HFFc6 (cell line): Measurements from ENCODE around the gene HOXA3. TPM values are rescaled to one million over a fixed set of nuclear protein-coding genes. Genes with fewer than 3 reads are reported as not detected.

Experiments used
- DNase-seq: peaks from one replicate; pipeline ENCODE4 v3.0.0-alpha.2; 2018
- H3K27ac Mint-ChIP-seq: 2 replicates; pipeline ENCODE4 v1.8.0; 2020; ENCODE audit warnings: mild to moderate bottlenecking, mixed read lengths
- H3K27me3 Mint-ChIP-seq: 2 replicates; pipeline ENCODE4 v1.8.0; 2021; ENCODE audit warnings: mild to moderate bottlenecking, moderate library complexity, mixed read lengths; ENCODE audit not compliant: insufficient read depth
- H3K36me3 Mint-ChIP-seq: 2 replicates; pipeline ENCODE4 v1.8.0; 2021; ENCODE audit warnings: low read depth, mixed read lengths
- H3K4me1 Mint-ChIP-seq: 2 replicates; pipeline ENCODE4 v1.8.0; 2020; ENCODE audit warnings: low read depth, mixed read lengths
- H3K4me3 Mint-ChIP-seq: 2 replicates; pipeline ENCODE4 v1.8.0; 2020; ENCODE audit warnings: mild to moderate bottlenecking, moderate library complexity, mixed read lengths
- H3K9me3 Mint-ChIP-seq: 2 replicates; pipeline ENCODE4 v1.8.0; 2020; ENCODE audit warnings: mild to moderate bottlenecking, mixed read lengths
- total RNA-seq, 6 experiments: library from RNA; stranded (reverse); fragmentation: NEBNext Ultra II Directional; extraction: Animal tissue kit (Norgen Biotek cat#: 25700); gene quantifications; 2 replicates in 1 of 6; 3 replicates in 5 of 6; pipeline ENCODE4 v1.2.3, GENCODE V29; 2021
- TF ChIP-seq, protein P1 (sequence below): fragments of 200-600 bp; sonication (generic); IDR thresholded peaks from 2 replicates; pipeline ENCODE4 v1.5.0; 2021; ENCODE audit warnings: antibody characterized with exemption, mild to moderate bottlenecking

HOXA3 gene
- total RNA-seq, 6 experiments from 2014 or later: 0.33 to 1.9 (median 1.1) TPM

DNA sequence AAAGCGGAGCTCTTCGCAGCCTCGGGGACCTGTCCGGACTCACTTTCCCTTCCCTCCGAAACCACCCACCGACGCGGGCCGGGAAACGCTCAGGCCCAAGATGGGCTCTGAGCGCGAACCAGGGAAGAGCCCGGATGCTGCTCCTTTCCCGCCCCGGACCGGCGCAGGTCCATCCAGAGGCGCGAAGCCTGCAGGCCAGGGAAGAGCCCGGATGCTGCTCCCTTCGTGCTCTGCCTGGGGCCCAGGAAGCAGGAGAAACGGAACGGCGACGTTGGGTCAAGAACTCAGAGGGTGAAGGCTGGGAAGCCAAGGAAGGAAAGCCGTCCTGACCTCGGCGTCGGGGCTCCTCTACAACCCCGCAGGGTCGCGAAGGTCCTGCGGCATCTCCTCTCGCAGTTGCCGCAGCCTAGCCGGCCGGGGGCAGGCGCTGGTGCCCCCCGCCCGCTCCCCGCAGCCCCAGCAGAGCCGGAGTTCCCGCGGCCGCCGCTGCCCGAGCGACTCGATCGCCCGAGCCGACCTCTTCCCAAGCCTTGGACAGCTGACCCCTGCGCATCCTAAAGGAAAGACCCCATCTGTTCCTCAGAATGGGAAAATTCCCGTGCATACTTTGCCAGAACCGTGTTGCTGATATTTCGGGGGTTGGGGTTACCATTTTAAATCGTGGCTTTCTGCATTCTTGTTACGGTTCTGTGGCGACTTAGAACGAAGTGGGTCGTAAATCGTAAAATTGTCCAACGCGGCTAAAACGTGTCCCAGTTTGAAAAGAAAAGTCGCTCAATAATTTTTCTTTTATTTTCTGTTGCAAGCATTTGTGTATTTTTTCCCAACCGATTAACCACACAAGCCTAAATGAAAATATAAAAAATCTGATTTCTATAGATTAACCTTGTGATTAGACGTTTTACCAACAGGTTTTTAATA, 64.1 kb downstream of the HOXA3 start:
- Mint-ChIP-seq H3K4me1 (no peaks in the 10 kb centered on the region), H3K4me3 (no peak overlapping the region), H3K27ac (no peak overlapping the region), H3K27me3 (peaks cover 26% of the 10 kb centered on the region), H3K9me3 (no peaks in the 10 kb centered on the region), H3K36me3 (no peaks in the 10 kb centered on the region)
- no peak for DNase-seq
- TF ChIP-seq, protein P1, sequence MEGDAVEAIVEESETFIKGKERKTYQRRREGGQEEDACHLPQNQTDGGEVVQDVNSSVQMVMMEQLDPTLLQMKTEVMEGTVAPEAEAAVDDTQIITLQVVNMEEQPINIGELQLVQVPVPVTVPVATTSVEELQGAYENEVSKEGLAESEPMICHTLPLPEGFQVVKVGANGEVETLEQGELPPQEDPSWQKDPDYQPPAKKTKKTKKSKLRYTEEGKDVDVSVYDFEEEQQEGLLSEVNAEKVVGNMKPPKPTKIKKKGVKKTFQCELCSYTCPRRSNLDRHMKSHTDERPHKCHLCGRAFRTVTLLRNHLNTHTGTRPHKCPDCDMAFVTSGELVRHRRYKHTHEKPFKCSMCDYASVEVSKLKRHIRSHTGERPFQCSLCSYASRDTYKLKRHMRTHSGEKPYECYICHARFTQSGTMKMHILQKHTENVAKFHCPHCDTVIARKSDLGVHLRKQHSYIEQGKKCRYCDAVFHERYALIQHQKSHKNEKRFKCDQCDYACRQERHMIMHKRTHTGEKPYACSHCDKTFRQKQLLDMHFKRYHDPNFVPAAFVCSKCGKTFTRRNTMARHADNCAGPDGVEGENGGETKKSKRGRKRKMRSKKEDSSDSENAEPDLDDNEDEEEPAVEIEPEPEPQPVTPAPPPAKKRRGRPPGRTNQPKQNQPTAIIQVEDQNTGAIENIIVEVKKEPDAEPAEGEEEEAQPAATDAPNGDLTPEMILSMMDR: no peak

DNA sequence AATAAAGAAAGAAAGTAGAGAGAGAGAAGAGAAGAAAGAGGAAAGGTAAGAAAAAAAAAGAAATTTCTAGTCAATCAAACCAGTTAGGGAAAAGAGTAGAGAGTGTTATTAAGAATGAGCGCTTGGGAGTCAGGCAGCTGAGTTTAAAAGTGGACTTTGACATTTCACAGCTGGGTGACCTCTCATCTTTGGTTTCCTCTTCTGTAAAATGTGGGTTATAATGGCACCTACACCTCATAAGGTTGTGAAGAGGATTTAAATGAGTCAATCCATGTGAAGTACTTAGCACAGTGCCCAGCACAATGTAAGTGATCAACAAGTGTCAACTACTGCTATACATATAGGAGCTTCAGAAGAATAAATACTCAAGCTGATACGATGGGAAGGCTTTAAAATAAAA, 68.7 kb downstream of the HOXA3 start:
- Mint-ChIP-seq H3K36me3 (no peaks in the 10 kb centered on the region), H3K27ac (no peak overlapping the region), H3K9me3 (no peaks in the 10 kb centered on the region), H3K27me3 (peaks cover 11% of the 10 kb centered on the region), H3K4me3 (no peak overlapping the region), H3K4me1 (peaks cover 24% of the 10 kb centered on the region)
- TF ChIP-seq, protein P1: no peak
- no peak for DNase-seq

DNA sequence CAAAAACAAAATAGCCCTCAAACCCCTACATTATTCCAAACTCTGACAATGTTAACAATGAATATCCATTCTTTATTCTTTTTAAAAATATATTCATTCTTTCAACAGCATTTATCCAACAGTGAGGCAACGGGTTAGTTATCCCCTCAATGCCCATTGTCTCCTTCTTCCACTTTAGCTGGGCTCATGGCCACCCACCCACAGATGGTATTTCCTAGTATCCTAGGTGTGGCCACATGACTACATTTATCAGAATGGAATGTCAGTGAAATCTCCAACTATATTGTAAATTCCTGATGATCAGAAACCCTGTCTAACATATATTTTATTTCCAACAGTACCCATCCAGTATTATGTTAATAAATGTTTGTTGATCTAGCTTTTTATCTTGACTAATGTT, 70.2 kb downstream of the HOXA3 start:
- TF ChIP-seq, protein P1: no peak

GRCh38 chr7:27080844-27081436, 71.4 kb downstream of the HOXA3 start:
- TF ChIP-seq, protein P1: no peak
- Mint-ChIP-seq H3K4me1 (peaks cover 24% of the 10 kb centered on the region), H3K27ac (no peak overlapping the region), H3K9me3 (no peaks in the 10 kb centered on the region), H3K36me3 (no peaks in the 10 kb centered on the region), H3K4me3 (no peak overlapping the region), H3K27me3 (peaks cover 6% of the 10 kb centered on the region)
- DNase-seq: no peak

More for the DNA sequence above, 70.2 kb downstream of the HOXA3 start:
- no peaks in the 10 kb centered on the region for H3K36me3 Mint-ChIP-seq
- peaks cover 6% of the 10 kb centered on the region for H3K27me3 Mint-ChIP-seq
- no peaks in the 10 kb centered on the region for H3K9me3 Mint-ChIP-seq
- H3K4me1 Mint-ChIP-seq: peaks cover 24% of the 10 kb centered on the region
- H3K27ac Mint-ChIP-seq: no peak overlapping the region
- DNase-seq: no peak
- H3K4me3 Mint-ChIP-seq: no peak overlapping the region

DNA sequence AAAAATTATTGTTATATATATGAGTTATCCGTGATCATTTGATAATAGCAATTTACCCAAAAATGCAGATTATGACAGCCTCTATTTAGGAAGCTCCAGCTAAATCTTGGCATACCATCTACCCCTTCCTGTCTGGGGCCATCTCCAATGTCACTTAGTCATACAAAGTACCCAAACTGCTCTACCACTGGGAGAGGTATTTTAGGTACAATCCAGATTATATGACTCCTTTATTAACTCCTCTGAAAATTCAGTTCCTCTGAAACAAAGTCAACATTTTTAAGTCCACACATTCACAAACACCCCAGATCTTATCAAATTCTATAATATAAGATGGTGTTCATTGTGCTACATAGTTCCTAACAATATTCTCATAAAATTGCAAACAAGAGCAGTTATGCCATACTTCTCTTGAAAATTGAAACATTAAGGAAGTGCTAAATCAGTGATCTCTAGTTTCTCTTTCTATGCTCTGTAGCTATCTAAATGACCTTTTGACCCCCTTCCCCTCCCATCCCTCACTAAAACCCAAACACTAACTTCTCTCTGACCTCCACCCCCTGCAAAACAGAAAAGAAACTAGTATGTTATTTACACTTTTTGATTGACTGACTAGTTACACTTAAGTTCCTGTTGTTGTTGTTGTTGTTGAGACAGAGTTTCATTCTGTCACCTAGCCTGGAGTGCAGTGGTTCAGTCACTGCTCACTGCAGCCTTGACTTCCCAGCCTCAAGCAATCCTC, 73.0 kb downstream of the HOXA3 start:
- no peak for DNase-seq
- H3K4me1 Mint-ChIP-seq: peaks cover 24% of the 10 kb centered on the region
- H3K4me3 Mint-ChIP-seq: no peak overlapping the region
- no peaks in the 10 kb centered on the region for H3K9me3 Mint-ChIP-seq
- H3K27me3 Mint-ChIP-seq: peaks cover 8% of the 10 kb centered on the region
- H3K27ac Mint-ChIP-seq: no peak overlapping the region
- TF ChIP-seq, protein P1: no peak
- no peaks in the 10 kb centered on the region for H3K36me3 Mint-ChIP-seq
